Measurements from ENCODE around the gene TP53BP1. TPM values are rescaled to one million over a fixed set of nuclear protein-coding genes. Genes with fewer than 3 reads are reported as not detected.

The TP53BP1 gene
- total RNA-seq, 4 donors from 2014 or later = 23.2 to 52.8 (median 39.2) TPM

- DNase-seq (ENCODE audit: low spot score) (no peak), ATAC-seq (ENCODE audit: low FRiP score) (no peak)
- no peak for TF ChIP-seq CTCF (IDR thresholded peaks at IDR 0.05)
Measured at GRCh38 chr15:43511012-43511885, 18.3 kb upstream of the TP53BP1 start.

GRCh38 chr15:43510200-43511011, 17.4 kb upstream of the TP53BP1 start:
- peak; percentile 99 for ATAC-seq (ENCODE audit: low FRiP score)
- DNase-seq (ENCODE audit: low spot score) = peak; percentile 93
- no peak for TF ChIP-seq CTCF (IDR thresholded peaks at IDR 0.05)

- no peak for TF ChIP-seq CTCF (IDR thresholded peaks at IDR 0.05)
- ATAC-seq (ENCODE audit: low FRiP score) (no peak), DNase-seq (ENCODE audit: low spot score) (no peak)
Measured at GRCh38 chr15:43509660-43510199, 16.8 kb upstream of the TP53BP1 start.

GRCh38 chr15:43508991-43509659, 16.2 kb upstream of the TP53BP1 start:
- no peak for DNase-seq (ENCODE audit: low spot score)
- no peak for TF ChIP-seq CTCF (IDR thresholded peaks at IDR 0.05)
- ATAC-seq (ENCODE audit: low FRiP score) = no peak

- TF ChIP-seq CTCF (IDR thresholded peaks at IDR 0.05) = no peak
- no peak for ATAC-seq (ENCODE audit: low FRiP score)
- no peak for DNase-seq (ENCODE audit: low spot score)
Measured at GRCh38 chr15:43508421-43508820, 15.5 kb upstream of the TP53BP1 start.

GRCh38 chr15:43505738-43506137, 12.8 kb upstream of the TP53BP1 start:
- TF ChIP-seq CTCF (IDR thresholded peaks at IDR 0.05) = no peak
- no peak for ATAC-seq (ENCODE audit: low FRiP score)
- no peak for DNase-seq (ENCODE audit: low spot score)

Data from omental fat pad (tissue), 4 donors.